ENCODE measurements around the gene LRRK1. TPM values are rescaled to one million over a fixed set of nuclear protein-coding genes. Genes with fewer than 3 reads are reported as not detected.

The LRRK1 gene
- total and polyA plus RNA-seq, 8 donors = 2.3 to 73.3 (median 7.0) TPM

DNA sequence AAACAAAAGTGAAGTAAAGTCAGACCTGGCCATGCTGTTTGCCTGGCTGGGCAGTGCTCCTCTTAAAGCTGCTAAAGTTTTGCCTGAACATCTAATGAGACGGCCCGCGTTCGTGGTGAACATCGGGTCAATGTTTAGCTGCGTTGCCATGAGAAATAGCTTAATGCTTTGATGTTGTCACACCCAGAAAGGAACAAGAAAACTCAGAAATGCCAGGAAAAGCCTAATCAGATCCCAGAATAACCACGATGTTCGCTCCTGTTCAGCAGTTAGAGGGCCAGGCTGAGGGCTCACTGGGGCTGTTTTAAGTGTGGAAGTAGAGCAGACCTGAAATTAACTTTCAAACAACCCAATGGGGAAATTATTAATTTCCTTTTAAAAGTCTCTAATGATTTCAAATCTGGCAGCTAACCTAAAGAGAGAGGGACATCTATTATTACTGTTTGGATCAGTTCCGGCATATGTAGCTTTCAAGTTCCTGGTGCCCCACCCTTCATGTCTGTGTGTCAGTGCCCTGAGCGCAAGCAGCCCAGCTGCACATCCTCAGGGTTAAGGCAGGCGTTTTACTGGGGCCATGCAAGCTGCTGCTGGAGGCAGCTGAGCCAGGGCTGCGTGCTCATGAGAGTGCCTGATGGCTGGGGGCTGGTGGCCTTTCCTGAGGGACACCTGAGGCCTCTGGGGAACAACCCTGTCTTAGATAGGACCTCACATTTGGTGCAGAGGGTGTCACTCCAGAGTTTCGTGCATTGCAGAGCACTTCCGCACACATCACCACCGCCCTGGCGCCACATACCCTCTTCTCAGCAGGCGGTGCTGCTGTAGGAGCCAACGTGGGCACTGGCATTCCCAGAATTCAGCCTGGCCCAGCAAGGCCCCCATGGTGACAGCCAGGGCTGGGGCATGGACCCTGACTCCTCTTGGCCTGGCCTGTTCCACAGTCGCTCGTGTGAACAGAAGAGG, 76.6 kb downstream of the LRRK1 start:
- H3K36me3 ChIP-seq = peaks cover 0 to 27% (median 13%) of the 10 kb centered on the region in 4 donors
- 71 to 79% (median 74%) methylated on average over 20 of the region's 20 CpGs for WGBS, 5 donors
- no peaks in the 10 kb centered on the region for H3K4me1 ChIP-seq
- no peaks in the 10 kb centered on the region for H3K27me3 ChIP-seq
- no peak for DNase-seq
- H3K9me3 ChIP-seq = no peaks in the 10 kb centered on the region
- H3K27ac ChIP-seq = no peak overlapping the region
- no peak overlapping the region for H3K4me3 ChIP-seq
- TF ChIP-seq EP300 (IDR thresholded peaks at IDR 0.05) = no peak
- intact Hi-C loops (cut with DNase I; ENCODE audit: low total_unique reads) = no loop called here

GRCh38 chr15:100997442-100997841, 78.3 kb downstream of the LRRK1 start:
- Histone ChIP-seq H3K27me3 (no peaks in the 10 kb centered on the region), H3K4me3 (no peak overlapping the region), H3K4me1 (peaks cover 0 to 5% (median 2%) of the 10 kb centered on the region in 4 donors), H3K27ac (no peak overlapping the region), H3K36me3 (peaks cover 0 to 36% (median 16%) of the 10 kb centered on the region in 4 donors), H3K9me3 (no peaks in the 10 kb centered on the region)
- 36 to 67% (median 54%) methylated on average over 1 of the region's 1 CpG for WGBS, 5 donors
- intact Hi-C loops (cut with DNase I; ENCODE audit: low total_unique reads) = no loop called here
- no peak for DNase-seq
- TF ChIP-seq EP300 (IDR thresholded peaks at IDR 0.05) (no peak), POLR2AphosphoS5 (IDR thresholded peaks at IDR 0.05) (no peak), POLR2A (IDR thresholded peaks at IDR 0.05) (no peak)
- TF ChIP-seq, protein P1, sequence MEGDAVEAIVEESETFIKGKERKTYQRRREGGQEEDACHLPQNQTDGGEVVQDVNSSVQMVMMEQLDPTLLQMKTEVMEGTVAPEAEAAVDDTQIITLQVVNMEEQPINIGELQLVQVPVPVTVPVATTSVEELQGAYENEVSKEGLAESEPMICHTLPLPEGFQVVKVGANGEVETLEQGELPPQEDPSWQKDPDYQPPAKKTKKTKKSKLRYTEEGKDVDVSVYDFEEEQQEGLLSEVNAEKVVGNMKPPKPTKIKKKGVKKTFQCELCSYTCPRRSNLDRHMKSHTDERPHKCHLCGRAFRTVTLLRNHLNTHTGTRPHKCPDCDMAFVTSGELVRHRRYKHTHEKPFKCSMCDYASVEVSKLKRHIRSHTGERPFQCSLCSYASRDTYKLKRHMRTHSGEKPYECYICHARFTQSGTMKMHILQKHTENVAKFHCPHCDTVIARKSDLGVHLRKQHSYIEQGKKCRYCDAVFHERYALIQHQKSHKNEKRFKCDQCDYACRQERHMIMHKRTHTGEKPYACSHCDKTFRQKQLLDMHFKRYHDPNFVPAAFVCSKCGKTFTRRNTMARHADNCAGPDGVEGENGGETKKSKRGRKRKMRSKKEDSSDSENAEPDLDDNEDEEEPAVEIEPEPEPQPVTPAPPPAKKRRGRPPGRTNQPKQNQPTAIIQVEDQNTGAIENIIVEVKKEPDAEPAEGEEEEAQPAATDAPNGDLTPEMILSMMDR (IDR thresholded peaks at IDR 0.05) = no peak

DNA sequence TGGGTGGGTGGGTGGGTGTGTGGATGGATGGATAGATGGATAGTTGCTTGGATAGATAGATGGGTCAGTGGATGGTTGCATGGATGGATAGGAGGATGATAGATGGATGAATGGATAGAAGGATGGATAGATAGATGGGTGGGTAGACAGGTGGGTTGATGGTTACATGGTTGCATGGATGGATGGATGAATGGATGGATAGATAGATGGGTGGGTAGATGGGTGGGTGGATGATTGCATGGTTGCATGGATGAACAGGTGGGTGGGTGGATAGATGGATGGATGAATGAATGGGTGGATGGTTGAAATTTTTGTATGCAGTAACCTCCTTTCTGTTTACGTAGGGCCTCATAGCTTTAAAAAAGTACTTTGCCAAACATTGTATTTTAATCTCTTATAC, 79.5 kb downstream of the LRRK1 start:
- Histone ChIP-seq H3K9me3 (no peaks in the 10 kb centered on the region), H3K36me3 (peaks cover 0 to 36% (median 14%) of the 10 kb centered on the region in 4 donors), H3K27me3 (no peaks in the 10 kb centered on the region), H3K4me3 (no peak overlapping the region), H3K27ac (no peak overlapping the region), H3K4me1 (peaks cover 0 to 5% (median 2%) of the 10 kb centered on the region in 4 donors)
- DNase-seq = no peak
- no peak for TF ChIP-seq EP300 (IDR thresholded peaks at IDR 0.05)
- TF ChIP-seq, protein P1 (IDR thresholded peaks at IDR 0.05) = no peak
- TF ChIP-seq POLR2A (IDR thresholded peaks at IDR 0.05) = no peak
- no peak for TF ChIP-seq POLR2AphosphoS5 (IDR thresholded peaks at IDR 0.05)
- WGBS, 5 donors = 85 to 94% (median 93%) methylated on average over 1 of the region's 1 CpG
- intact Hi-C loops (cut with DNase I; ENCODE audit: low total_unique reads) = no loop called here

DNA sequence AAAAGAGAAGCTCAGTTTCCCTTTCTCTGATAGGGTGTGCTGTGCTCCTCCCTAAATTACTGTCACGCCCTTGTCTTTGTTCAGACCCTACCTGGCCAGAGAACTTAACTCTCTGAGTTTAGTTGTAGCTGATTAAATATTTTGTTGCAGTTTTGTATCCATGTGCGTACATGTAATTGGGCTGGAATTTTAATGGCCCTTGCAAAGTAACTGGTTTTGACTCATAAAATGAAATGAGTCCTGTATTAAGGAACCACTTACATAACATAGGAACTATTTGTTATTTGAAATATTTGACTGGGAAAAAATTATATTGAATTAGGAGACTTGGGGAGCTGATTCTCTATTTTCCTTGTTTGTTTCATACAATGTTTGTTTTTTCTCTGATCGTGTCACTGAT, 80.2 kb downstream of the LRRK1 start:
- 57 to 64% (median 61%) methylated on average over 3 of the region's 3 CpGs for WGBS, 5 donors
- Histone ChIP-seq H3K4me1 (peaks cover 0 to 5% (median 2%) of the 10 kb centered on the region in 4 donors), H3K4me3 (no peak overlapping the region), H3K27ac (no peak overlapping the region), H3K9me3 (no peaks in the 10 kb centered on the region), H3K27me3 (no peaks in the 10 kb centered on the region), H3K36me3 (peaks cover 0 to 33% (median 12%) of the 10 kb centered on the region in 4 donors)
- intact Hi-C loops (cut with DNase I; ENCODE audit: low total_unique reads) = no loop called here
- TF ChIP-seq POLR2AphosphoS5 (IDR thresholded peaks at IDR 0.05) = no peak
- no peak for DNase-seq

- TF ChIP-seq EP300 (IDR thresholded peaks at IDR 0.05) = no peak
- no peak for TF ChIP-seq POLR2AphosphoS5 (IDR thresholded peaks at IDR 0.05)
- TF ChIP-seq, protein P1 (IDR thresholded peaks at IDR 0.05) = no peak
- TF ChIP-seq POLR2A (IDR thresholded peaks at IDR 0.05) = no peak
- no peak for DNase-seq
- H3K4me3 ChIP-seq = no peak overlapping the region
Measured at GRCh38 chr15:101000271-101000681, 81.1 kb downstream of the LRRK1 start.

More at GRCh38 chr15:101000271-101000681, 81.1 kb downstream of the LRRK1 start:
- intact Hi-C loops (cut with DNase I; ENCODE audit: low total_unique reads) = no loop called here
- Histone ChIP-seq H3K36me3 (peaks cover 0 to 24% (median 3%) of the 10 kb centered on the region in 4 donors), H3K4me1 (peaks cover 0 to 5% (median 2%) of the 10 kb centered on the region in 4 donors), H3K27me3 (no peaks in the 10 kb centered on the region), H3K27ac (no peak overlapping the region), H3K9me3 (peaks cover 0 to 4% (median 0%) of the 10 kb centered on the region in 4 donors)
- WGBS, 5 donors = 78 to 89% (median 86%) methylated on average over 5 of the region's 5 CpGs

Measured in stomach (tissue), 9 donors.